NT2/D1 (cell line): ENCODE data around the gene TRIM34.
"Not testable (repeated sequence)": the region's sequence is repeated elsewhere in the genome, so short reads cannot be mapped to it uniquely, and the experiment has no call there.

Experiments used
- DNase-seq: peaks from one replicate; pipeline ENCODE4 v3.0.0-alpha.2; 2011; ENCODE audit warnings: low read depth, low spot score
- H3K27me3 ChIP-seq: 2 replicates; pipeline ENCODE4 v1.6.0; 2011; ENCODE audit warnings: mild to moderate bottlenecking; ENCODE audit not compliant: insufficient read length, insufficient read depth
- H3K36me3 ChIP-seq: 2 replicates; pipeline ENCODE4 v1.6.1; 2011; ENCODE audit warnings: mild to moderate bottlenecking, low read length, mixed read lengths; ENCODE audit not compliant: insufficient read depth, insufficient read length
- H3K4me1 ChIP-seq: 2 replicates; pipeline ENCODE4 v1.5.1; 2011; ENCODE audit not compliant: insufficient read depth, insufficient read length
- H3K4me3 ChIP-seq: 2 replicates; pipeline ENCODE4 v1.5.1; 2011; ENCODE audit warnings: low read depth; ENCODE audit not compliant: insufficient read length
- H3K9ac ChIP-seq: 2 replicates; pipeline ENCODE4 v1.6.0; 2011; ENCODE audit warnings: low read depth; ENCODE audit not compliant: insufficient read length
- H3K9me3 ChIP-seq: 2 replicates; pipeline ENCODE4 v1.5.1; 2011; ENCODE audit warnings: mild to moderate bottlenecking, low read length; ENCODE audit not compliant: insufficient read depth
- SUZ12 ChIP-seq: IDR thresholded peaks from 2 replicates; pipeline ENCODE4 v1.6.1; 2011; ENCODE audit not compliant: insufficient read length, insufficient read depth; ENCODE audit errors: extremely low read depth
- YY1 ChIP-seq: IDR thresholded peaks from 2 replicates; pipeline ENCODE4 v1.6.1; 2011; ENCODE audit not compliant: insufficient read length, insufficient read depth
- ZNF274 ChIP-seq: IDR thresholded peaks from 2 replicates; pipeline ENCODE4 v1.6.1; 2011; ENCODE audit warnings: mild to moderate bottlenecking, low read depth, low read length

The TRIM34 gene

DNA sequence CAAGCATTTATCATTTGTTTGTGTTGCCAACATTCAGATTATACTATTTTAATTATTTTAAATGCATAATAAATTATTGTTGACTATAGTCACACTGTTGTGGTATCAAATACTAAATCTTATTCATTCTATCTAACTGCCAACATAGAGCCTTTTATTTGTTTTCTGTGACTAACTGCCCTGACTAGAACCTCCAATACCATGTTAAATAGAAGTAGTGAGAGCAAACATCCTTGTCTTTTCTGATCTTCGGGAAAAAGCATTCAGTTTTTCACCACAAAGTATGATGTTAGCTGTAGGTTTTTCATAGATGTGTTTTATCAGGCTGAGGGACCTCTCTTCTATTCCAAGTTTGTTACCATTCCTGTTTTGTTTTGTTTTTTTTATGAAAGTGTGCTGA lies 15.2 kb downstream of the TRIM34 start:
- Histone ChIP-seq H3K27me3 (no peaks in the 10 kb centered on the region), H3K36me3 (no peaks in the 10 kb centered on the region), H3K9ac (no peak overlapping the region), H3K4me3 (no peak overlapping the region), H3K9me3 (no peaks in the 10 kb centered on the region), H3K4me1 (no peaks in the 10 kb centered on the region)
- no peak for TF ChIP-seq SUZ12
- TF ChIP-seq YY1 = no peak
- TF ChIP-seq ZNF274 = no peak
- DNase-seq = no peak

DNA sequence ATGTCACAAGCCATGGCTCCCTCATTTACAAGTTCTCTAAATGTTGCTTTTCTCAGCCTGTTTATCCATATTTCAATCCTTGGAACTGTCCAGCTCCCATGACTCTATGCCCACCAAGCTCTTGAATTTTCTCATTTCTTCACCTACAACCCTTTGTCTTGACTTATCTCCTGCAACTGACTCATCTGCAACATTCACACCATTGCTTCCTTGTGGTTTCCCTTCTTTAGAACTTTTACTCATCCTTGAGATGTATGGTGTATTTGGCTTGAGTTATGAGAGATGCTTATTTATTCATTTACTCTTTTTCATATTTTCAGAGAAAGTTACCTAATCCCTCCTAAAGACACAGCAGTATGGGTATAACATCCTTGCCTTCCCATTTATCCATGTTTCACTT lies 18.8 kb downstream of the TRIM34 start:
- Histone ChIP-seq H3K36me3 (no peaks in the 10 kb centered on the region), H3K4me1 (no peaks in the 10 kb centered on the region), H3K4me3 (no peak overlapping the region), H3K27me3 (no peaks in the 10 kb centered on the region), H3K9me3 (no peaks in the 10 kb centered on the region), H3K9ac (no peak overlapping the region)
- no peak for TF ChIP-seq SUZ12
- TF ChIP-seq ZNF274 = no peak
- no peak for DNase-seq

DNA sequence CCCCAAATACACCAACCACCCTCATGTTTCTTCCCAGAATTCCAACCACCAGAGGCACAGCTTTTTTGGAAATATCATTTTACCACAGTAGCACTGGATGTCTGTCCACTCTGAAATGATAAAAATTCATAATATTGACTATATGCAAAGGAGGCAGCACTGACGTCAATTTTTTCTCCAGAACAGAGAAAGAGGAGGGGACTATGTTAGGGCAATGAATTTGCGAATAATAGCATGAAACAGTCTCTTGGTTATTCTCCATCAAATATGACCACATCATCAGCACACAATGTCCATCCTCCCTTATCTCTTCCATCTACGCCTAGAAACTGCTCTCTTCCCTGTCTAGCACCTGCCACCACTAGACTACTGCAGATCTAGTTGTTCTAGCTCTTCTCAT lies 21.3 kb downstream of the TRIM34 start:
- Histone ChIP-seq H3K4me1 (no peaks in the 10 kb centered on the region), H3K27me3 (no peaks in the 10 kb centered on the region), H3K9ac (no peak overlapping the region), H3K9me3 (no peaks in the 10 kb centered on the region), H3K4me3 (no peak overlapping the region), H3K36me3 (no peaks in the 10 kb centered on the region)
- DNase-seq = no peak
- TF ChIP-seq ZNF274 (no peak), YY1 (no peak), SUZ12 (no peak)

DNA sequence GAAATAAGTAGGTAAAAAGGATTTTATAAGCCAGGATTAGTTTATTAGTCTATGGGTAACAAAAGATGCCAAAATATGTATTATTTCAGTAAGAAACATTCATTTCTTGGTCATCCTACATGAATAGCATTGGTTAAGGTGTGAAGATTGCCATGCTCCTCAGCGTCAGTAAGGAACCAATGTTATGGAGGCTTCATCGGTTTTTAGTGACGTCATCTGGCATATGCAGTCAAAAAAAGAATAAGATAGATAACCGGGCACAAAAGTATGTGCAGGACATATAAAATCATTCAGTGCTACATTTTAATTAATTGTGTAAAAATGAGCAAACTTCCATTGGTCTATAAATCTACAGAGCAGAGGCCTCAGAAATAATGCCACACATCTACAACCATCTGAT lies 30.7 kb downstream of the TRIM34 start:
- Histone ChIP-seq H3K36me3 (no peaks in the 10 kb centered on the region), H3K27me3 (no peaks in the 10 kb centered on the region), H3K9me3 (no peaks in the 10 kb centered on the region; the same call in 1 of the 2 replicates), H3K4me3 (no peak overlapping the region), H3K4me1 (no peaks in the 10 kb centered on the region), H3K9ac (no peak overlapping the region)
- no peak for TF ChIP-seq YY1
- TF ChIP-seq ZNF274 = no peak
- no peak for TF ChIP-seq SUZ12
- no peak for DNase-seq

DNA sequence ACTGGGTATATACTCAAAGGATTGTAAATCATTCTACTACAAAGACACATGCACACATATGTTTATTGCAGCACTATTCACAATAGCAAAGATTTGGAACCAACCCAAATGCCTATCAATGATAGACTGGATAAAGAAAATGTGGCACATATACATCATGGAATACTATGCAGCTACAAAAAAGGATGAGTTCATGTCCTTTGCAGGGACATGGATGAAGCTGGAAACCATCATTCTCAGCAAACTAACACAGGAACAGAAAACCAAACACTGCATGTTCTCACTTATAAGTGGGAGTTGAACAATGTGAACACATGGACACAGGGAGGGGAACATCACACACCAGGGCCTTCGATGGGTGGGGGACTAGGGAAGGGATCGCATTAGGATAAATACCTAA lies 32.2 kb downstream of the TRIM34 start:
- DNase-seq = not testable (repeated sequence)

DNA sequence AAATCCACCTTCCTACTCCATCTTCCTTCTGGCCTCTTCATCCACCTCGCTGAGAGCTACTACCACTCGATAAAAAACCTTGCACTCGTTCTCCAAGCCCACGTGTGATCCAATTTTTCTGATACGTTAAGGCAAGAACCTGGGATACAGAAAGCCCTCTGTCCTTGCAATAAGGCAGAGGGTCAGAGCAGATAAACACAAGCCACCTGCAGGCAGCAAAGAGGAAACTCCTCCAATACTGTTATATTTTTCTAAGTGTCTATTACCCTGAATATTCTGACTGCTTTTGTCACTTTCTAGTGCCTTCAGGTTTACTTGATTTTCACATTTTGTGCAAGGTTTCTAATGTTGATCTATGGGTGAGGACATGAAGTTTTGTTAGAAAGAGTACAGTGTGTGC lies 33.5 kb downstream of the TRIM34 start:
- H3K27me3 ChIP-seq = no peaks in the 10 kb centered on the region
- no peaks in the 10 kb centered on the region for H3K9me3 ChIP-seq
- no peak for DNase-seq
- no peak overlapping the region for H3K9ac ChIP-seq
- no peak overlapping the region for H3K4me3 ChIP-seq
- H3K36me3 ChIP-seq = peaks cover 10% of the 10 kb centered on the region
- TF ChIP-seq YY1 = no peak
- TF ChIP-seq SUZ12 = no peak
- TF ChIP-seq ZNF274 = no peak
- no peaks in the 10 kb centered on the region for H3K4me1 ChIP-seq

More for the DNA sequence above, 32.2 kb downstream of the TRIM34 start:
- not testable (repeated sequence) for H3K4me1 ChIP-seq, H3K9me3 ChIP-seq, H3K36me3 ChIP-seq, H3K9ac ChIP-seq, H3K4me3 ChIP-seq, H3K27me3 ChIP-seq

DNA sequence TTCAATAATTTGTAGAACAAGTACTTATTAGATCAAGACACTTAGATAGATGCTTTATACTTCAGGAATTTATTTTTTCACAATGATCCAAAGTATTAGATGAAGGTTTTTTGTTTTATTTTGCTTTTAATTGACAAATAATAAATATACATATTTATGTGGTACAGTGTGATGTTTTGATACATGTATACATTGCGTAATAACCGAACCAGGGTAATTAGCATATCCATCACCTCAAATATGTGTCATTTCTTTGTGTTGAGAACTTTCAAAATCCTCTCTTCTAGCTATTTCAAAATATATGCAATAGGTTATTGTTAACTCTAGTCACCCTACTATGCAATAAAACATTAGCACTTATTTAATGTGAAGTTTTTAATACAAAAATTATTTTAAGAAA lies 38.7 kb downstream of the TRIM34 start:
- Histone ChIP-seq H3K36me3 (peaks cover 36% of the 10 kb centered on the region), H3K27me3 (no peaks in the 10 kb centered on the region), H3K9ac (no peak overlapping the region), H3K4me3 (no peak overlapping the region), H3K4me1 (no peaks in the 10 kb centered on the region), H3K9me3 (no peaks in the 10 kb centered on the region)
- no peak for DNase-seq
- TF ChIP-seq YY1 (no peak), ZNF274 (no peak), SUZ12 (no peak)

DNA sequence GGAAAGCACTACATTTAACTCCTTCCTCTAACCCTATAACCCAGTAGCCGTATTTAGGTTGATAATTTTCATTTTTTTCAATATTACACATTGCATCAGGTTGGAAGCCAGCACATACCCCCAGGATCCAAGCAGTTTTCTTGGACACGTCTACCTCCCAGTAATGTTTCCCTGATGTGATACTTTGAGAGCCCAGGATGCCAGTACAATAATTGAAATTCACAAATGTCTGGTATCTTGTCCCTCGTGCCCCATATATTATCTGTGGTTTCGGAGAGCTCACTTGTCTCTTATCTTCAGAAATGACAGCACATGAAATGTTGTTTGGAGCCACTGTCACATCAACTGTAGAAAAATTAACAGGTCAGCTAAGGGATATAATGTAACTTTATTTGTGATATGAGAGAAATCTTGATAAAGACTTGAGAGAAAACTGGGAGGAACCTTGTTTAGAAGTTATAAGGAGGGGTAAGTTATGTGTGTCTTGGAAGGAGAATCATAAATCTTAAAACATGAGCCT lies 40.3 kb downstream of the TRIM34 start:
- no peak for DNase-seq
- H3K9ac ChIP-seq = no peak overlapping the region
- no peaks in the 10 kb centered on the region for H3K4me1 ChIP-seq
- TF ChIP-seq ZNF274 (no peak), SUZ12 (no peak), YY1 (no peak)
- H3K27me3 ChIP-seq = no peaks in the 10 kb centered on the region
- H3K4me3 ChIP-seq = no peak overlapping the region
- H3K9me3 ChIP-seq = no peaks in the 10 kb centered on the region
- H3K36me3 ChIP-seq = peaks cover 44% of the 10 kb centered on the region
